HepG2 (cell line): ENCODE results near the gene TASP1. TPM values are rescaled to one million over a fixed set of nuclear protein-coding genes. Genes with fewer than 3 reads are reported as not detected.

Experiments
- ATAC-seq: fragments of 200-7000 bp; cut with Tn5 transposase; 3 replicates; pipeline ENCODE4 v1.9.1; 2020; ENCODE audit warnings: mild to moderate bottlenecking, moderate library complexity
- BruUV-seq: library from RNA; stranded (reverse); fragments of 400-500 nt; replicated peaks from 2 replicates; lab custom pipeline; 2021; lab: Mats Ljungman, UMichigan
- CTCF ChIA-PET: fragments of 300-600 bp; formaldehyde crosslinking; extraction: SDS; loops from one replicate; lab custom pipeline; 2021; ENCODE audit warnings: low total read pairs, inconsistent platforms, low intra/inter-chr PET ratio; lab: Yijun Ruan, JAX
- POLR2A ChIA-PET: fragments of 350-600 bp; sonication (Branson Sonifier 250); formaldehyde crosslinking; loops from one replicate; lab custom pipeline; 2020; ENCODE audit warnings: antibody characterized with exemption, inconsistent platforms; lab: Yijun Ruan, JAX
- DNase-seq: peaks from one replicate; pipeline ENCODE4 v3.0.0-alpha.2; 2015; ENCODE audit warnings: low spot score
- FAIRE-seq: peaks from 3 replicates; lab custom pipeline; 2011; peaks lifted over from hg19 to GRCh38; lab: Jason Lieb, UNC
- H2AFZ ChIP-seq: one replicate; pipeline ENCODE4 v1.6.1; 2011; ENCODE audit warnings: low read length, inconsistent platforms
- H3K27ac ChIP-seq: fragments of 300-600 bp; 3 replicates; pipeline ENCODE4 v1.8.0; 2011; ENCODE audit warnings: mixed run types, mild to moderate bottlenecking, mixed read lengths, low read length, inconsistent platforms; ENCODE audit not compliant: insufficient read depth; ENCODE audit errors: extremely low read length
- H3K27me3 ChIP-seq, 2 experiments: fragments of 200-600 bp in 1 of 2; 2 replicates in 1 of 2; 3 replicates in 1 of 2; pipeline versions ENCODE4 v1.6.0 to v1.8.0; 2011; ENCODE audit warnings: low read length in 2 of 2, mild to moderate bottlenecking in 2 of 2, moderate library complexity in 2 of 2, inconsistent platforms in 1 of 2; ENCODE audit not compliant: insufficient read depth in 2 of 2, control insufficient read depth in 1 of 2
- H3K36me3 ChIP-seq, 2 experiments: fragments of 200-600 bp in 1 of 2; replicated peaks in 1 of 2; 2 replicates in 1 of 2; 3 replicates in 1 of 2; pipeline versions ENCODE4 v1.5.1 to v1.8.0; 2011; ENCODE audit warnings: low read length in 2 of 2, inconsistent platforms in 1 of 2; ENCODE audit not compliant: insufficient read depth in 2 of 2, control insufficient read depth in 1 of 2
- H3K4me1 ChIP-seq: 2 replicates; pipeline ENCODE4 v1.5.1; 2012; ENCODE audit warnings: low read length, inconsistent platforms; ENCODE audit not compliant: insufficient read depth
- H3K4me2 ChIP-seq: 2 replicates; pipeline ENCODE4 v1.6.0; 2011; ENCODE audit warnings: low read depth, low read length, inconsistent platforms
- H3K4me3 ChIP-seq, 3 experiments: fragments of 200-600 bp in 1 of 3; sonication (generic), shearing (Covaris generic) in 1 of 3; replicated peaks in 1 of 3; 2 replicates each; pipeline ENCODE4 v1.5.1; 2011 to 2016; ENCODE audit warnings: low read length in 3 of 3, inconsistent platforms in 2 of 3, low read depth in 2 of 3, mild to moderate bottlenecking in 2 of 3, control low read depth in 1 of 3, mixed read lengths in 1 of 3; ENCODE audit not compliant: insufficient read depth in 1 of 3
- H3K79me2 ChIP-seq: one replicate; pipeline ENCODE4 v1.6.1; 2011; ENCODE audit warnings: low read length, inconsistent platforms; ENCODE audit not compliant: insufficient read depth
- H3K9ac ChIP-seq: 2 replicates; pipeline ENCODE4 v1.6.0; 2011; ENCODE audit warnings: mild to moderate bottlenecking, low read depth, low read length, inconsistent platforms; ENCODE audit not compliant: insufficient read depth
- H3K9me3 ChIP-seq: 2 replicates; pipeline ENCODE4 v1.5.1; 2012; ENCODE audit warnings: mild to moderate bottlenecking, low read length
- H4K20me1 ChIP-seq: 2 replicates; pipeline ENCODE4 v1.6.0; 2011; ENCODE audit warnings: inconsistent platforms, mild to moderate bottlenecking, low read length, moderate library complexity; ENCODE audit not compliant: insufficient read depth
- NPAS2 ChIP-seq: sonication (generic); formaldehyde crosslinking; IDR thresholded peaks from 2 replicates; pipeline ENCODE4 v1.8.0; 2022; ENCODE audit warnings: mild to moderate bottlenecking, missing genetic modification reagents, borderline replicate concordance
- TBX3 ChIP-seq: fragments of 450-650 bp; IDR thresholded peaks from 2 replicates; pipeline ENCODE4 v1.6.1; 2017; ENCODE audit warnings: antibody characterized with exemption, mild to moderate bottlenecking, inconsistent platforms, borderline replicate concordance
- ZNF569 ChIP-seq: sonication (generic); formaldehyde crosslinking; IDR thresholded peaks from 2 replicates; pipeline ENCODE4 v1.5.0; 2020; ENCODE audit warnings: mild to moderate bottlenecking, missing genetic modification reagents, moderate library complexity, borderline replicate concordance
- ZNF616 ChIP-seq: sonication (generic); formaldehyde crosslinking; IDR thresholded peaks from 2 replicates; pipeline ENCODE4 v1.5.0; 2020; ENCODE audit warnings: low read depth, mild to moderate bottlenecking, missing genetic modification reagents
- WGBS: methylation state at CpG from one replicate; pipeline ENCODE4 v1.1.6; 2017; ENCODE audit warnings: low lambda C conversion rate; 5-methylcytosine and 5-hydroxymethylcytosine counted together
- in situ Hi-C: cut with HindIII; loops from 2 replicates; pipeline ENCODE4 v1.10.0; 2017; ENCODE audit warnings: low pct_unique_long_range_greater_than_20kb; ENCODE audit not compliant: extremely low pct_ligation_motif_present
- intact Hi-C: fragments of 100-400 bp; cut with micrococcal nuclease; formaldehyde crosslinking; loops from one replicate; pipeline ENCODE4 v1.10.0; 2022; ENCODE audit not compliant: unreplicated experiment
- polyA plus RNA-seq, 8 experiments: library from polyadenylated mRNA; depleted of rRNA in 3 of 8; stranded (reverse) in 7 of 8; unstranded in 1 of 8; fragments of >200 nt; fragmentation: Illumina TruSeq in 4 of 8; extraction: Trizol in 4 of 8; gene quantifications; 2 replicates each; pipeline versions ENCODE4 v1.2.1 to v1.2.3, GENCODE V29; 2011 to 2016; ENCODE audit warnings: low read depth in 4 of 8, missing spikeins in 1 of 8, mixed read lengths in 1 of 8; ENCODE audit not compliant: insufficient read depth in 1 of 8
- total RNA-seq, 5 experiments: library from RNA; depleted of rRNA; stranded (reverse); fragments of >200 nt; fragmentation: Illumina TruSeq; extraction: Trizol; gene quantifications; 2 replicates each; pipeline ENCODE4 v1.2.3, GENCODE V29; 2016; ENCODE audit warnings: low read depth in 1 of 5
- TF ChIP-seq, protein P1 (sequence below): sonication (generic); formaldehyde crosslinking; IDR thresholded peaks from 2 replicates; pipeline ENCODE4 v1.4.0; 2020; ENCODE audit warnings: missing genetic modification reagents

Gene TASP1
- total and polyA plus RNA-seq, 2 of the 13 experiments (the other 11 are each of a cell fraction or from before 2014, with no cell fraction given) = 10.0 to 25.2 TPM

DNA sequence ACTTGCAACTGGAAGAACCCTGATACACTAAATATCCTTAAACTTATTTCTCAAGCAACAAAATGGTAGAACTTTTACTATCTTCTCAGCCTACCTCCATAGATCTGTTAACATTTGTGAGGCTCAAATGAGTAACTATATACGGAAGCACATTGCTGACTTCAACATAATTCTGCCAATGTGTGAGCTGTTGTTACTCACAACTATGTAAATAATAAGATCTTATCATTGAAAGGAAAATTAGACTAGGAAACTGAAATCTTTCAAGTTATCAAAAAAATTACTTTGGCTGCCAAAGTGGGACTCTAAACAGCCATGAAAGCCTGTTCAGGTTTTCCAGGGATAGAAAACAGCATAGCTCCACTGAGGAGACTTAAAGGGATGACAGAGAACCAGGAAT lies 40.2 kb upstream of the TASP1 start:
- WGBS = 44% methylated on average over 1 of the region's 1 CpG
- intact Hi-C loops = no loop called here
- no peak for FAIRE-seq
- Histone ChIP-seq H3K79me2 (no peaks in the 10 kb centered on the region), H3K9ac (no peak overlapping the region), H3K9me3 (no peaks in the 10 kb centered on the region), H3K4me3 (no peak overlapping the region), H3K27me3 (no peaks in the 10 kb centered on the region), H3K27ac (no peak overlapping the region), H3K36me3 (no peaks in the 10 kb centered on the region), H2AFZ (no peak overlapping the region), H3K4me2 (no peak overlapping the region), H4K20me1 (no peaks in the 10 kb centered on the region), H3K4me1 (peaks cover 22% of the 10 kb centered on the region)
- no peak for DNase-seq
- no peak for ATAC-seq
- CTCF ChIA-PET = no interaction called here
- BruUV-seq = no TSS peak
- POLR2A ChIA-PET = no interaction called here
- TF ChIP-seq ZNF616 (CRISPR knock-in tag) (no peak), NPAS2 (no peak)
- in situ Hi-C loops = no loop called here

DNA sequence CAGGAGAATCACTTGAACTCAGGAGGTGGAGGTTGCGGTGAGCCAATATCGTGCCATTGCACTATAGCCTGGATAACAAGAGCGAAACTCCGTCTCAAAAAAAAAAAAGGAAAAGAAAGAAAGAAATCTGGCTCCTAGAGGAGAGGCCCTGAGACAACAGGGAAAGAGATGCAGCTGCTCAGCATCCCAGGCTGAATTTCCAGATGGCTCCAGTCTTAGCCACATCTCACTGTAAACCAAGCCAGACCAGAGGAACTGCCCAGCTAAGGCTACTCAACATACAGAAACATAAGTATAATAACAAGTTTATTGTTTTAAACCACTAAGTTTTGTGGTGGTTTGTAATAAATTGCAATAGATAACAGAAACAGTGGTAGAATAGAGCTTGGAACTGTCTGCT lies 38.5 kb upstream of the TASP1 start:
- Histone ChIP-seq H3K4me1 (peaks cover 12% of the 10 kb centered on the region), H3K4me3 (no peak overlapping the region), H3K36me3 (no peaks in the 10 kb centered on the region), H2AFZ (no peak overlapping the region), H3K9ac (no peak overlapping the region), H3K27ac (no peak overlapping the region), H3K4me2 (no peak overlapping the region), H3K9me3 (no peaks in the 10 kb centered on the region), H3K79me2 (no peaks in the 10 kb centered on the region), H4K20me1 (no peaks in the 10 kb centered on the region), H3K27me3 (0 out of 5 replicates have a peak, but pooled peaks cover 0 to 2% of the 10 kb centered on the region in 2 experiments)
- POLR2A ChIA-PET = no interaction called here
- 73% methylated on average over 4 of the region's 4 CpGs for WGBS
- no TSS peak for BruUV-seq
- ATAC-seq (no peak), DNase-seq (no peak), FAIRE-seq (no peak)
- intact Hi-C loops (no loop called here), in situ Hi-C loops (no loop called here)
- CTCF ChIA-PET = no interaction called here
- TF ChIP-seq ZNF569 (CRISPR knock-in tag) = no peak
- no peak for TF ChIP-seq TBX3
- TF ChIP-seq, protein P1, sequence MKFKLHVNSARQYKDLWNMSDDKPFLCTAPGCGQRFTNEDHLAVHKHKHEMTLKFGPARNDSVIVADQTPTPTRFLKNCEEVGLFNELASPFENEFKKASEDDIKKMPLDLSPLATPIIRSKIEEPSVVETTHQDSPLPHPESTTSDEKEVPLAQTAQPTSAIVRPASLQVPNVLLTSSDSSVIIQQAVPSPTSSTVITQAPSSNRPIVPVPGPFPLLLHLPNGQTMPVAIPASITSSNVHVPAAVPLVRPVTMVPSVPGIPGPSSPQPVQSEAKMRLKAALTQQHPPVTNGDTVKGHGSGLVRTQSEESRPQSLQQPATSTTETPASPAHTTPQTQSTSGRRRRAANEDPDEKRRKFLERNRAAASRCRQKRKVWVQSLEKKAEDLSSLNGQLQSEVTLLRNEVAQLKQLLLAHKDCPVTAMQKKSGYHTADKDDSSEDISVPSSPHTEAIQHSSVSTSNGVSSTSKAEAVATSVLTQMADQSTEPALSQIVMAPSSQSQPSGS = no peak
